GM18502 (cell line): ENCODE data around the gene SYNDIG1.
"Not testable (repeated sequence)": the region's sequence is repeated elsewhere in the genome, so short reads cannot be mapped to it uniquely, and the experiment has no call there.

Experiments
- ATAC-seq: cut with Tn5 transposase; IDR thresholded peaks from one replicate; pipeline ENCODE4 v1.9.1; 2021; ENCODE audit warnings: mild to moderate bottlenecking; ENCODE audit not compliant: unreplicated experiment, poor library complexity

Gene SYNDIG1

GRCh38 chr20:24490598-24490997, 21.2 kb downstream of the SYNDIG1 start:
- ATAC-seq, result no peak

GRCh38 chr20:24491041-24491756, 21.8 kb downstream of the SYNDIG1 start:
- no peak for ATAC-seq

DNA sequence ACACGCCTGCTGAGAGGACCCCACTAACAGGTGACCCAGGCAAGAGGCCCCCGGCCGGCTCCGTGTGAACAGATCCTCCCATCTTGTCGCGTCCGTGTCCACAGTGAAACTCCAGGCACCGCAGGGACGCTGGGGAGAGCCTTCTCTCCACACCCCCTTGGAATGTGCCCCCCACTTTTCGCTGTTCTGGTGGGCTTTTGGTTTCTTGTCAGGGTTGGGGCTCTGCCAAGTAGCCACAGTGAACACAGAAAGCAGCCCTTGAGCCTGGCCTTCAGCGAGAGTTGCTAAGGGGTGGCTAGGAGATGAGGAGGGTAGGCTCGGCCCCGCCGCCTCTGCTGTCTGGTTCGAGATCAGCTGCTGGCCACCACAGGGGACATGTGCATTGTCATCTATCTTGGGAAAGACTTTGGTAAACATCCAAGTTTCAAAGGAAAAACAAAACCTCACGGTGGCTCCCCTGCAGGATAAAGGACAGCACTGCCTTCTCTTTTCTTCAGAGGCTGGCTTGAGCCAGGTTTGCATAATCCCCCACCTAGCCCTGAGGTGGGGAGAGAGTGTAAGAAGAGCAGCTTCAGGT, 22.7 kb downstream of the SYNDIG1 start:
- ATAC-seq, result no peak

- ATAC-seq, result no peak
Measured at GRCh38 chr20:24492698-24493097, 23.3 kb downstream of the SYNDIG1 start.

DNA sequence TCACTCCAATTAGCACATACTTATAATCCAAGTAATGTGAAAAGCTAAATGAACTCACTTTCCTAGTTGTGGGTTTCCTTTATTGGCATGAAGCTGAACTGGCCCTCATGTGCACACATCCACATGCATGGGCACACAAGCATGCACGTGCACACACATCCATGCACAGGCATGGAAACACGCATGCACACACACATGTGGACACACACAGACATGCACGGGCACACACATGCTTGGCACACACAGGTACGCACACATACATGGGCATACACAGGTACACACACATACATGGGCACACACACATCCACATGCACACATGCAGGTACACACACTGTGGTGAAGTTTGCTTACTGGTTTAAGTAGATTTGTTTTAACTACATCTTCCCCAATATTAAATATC, 23.8 kb downstream of the SYNDIG1 start:
- no peak for ATAC-seq

- no peak for ATAC-seq
Measured at GRCh38 chr20:24493661-24494459, 24.4 kb downstream of the SYNDIG1 start.

DNA sequence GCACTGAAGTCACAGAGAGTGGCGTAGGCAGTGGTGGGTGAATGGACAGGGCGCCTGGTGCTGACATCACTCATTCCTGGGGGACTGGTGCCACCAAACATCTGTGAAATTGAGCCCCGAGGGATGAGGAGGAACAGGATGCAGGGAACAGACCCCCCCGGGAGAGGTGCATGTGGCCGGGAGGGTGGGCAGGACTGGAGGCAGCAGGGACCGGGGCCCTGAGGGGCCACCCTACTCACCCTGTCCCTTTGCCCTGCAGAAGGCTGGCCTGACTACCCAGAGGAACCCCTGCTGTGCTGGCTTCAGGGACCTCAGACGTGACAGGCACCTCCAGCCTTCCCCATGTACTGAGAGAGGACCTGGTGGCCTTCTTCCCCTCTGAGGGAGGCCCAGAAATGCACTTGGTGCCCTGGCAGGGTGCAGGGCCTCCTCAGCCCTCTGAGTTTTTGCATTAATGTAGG, 25.1 kb downstream of the SYNDIG1 start:
- no peak for ATAC-seq

- no peak for ATAC-seq
Measured at GRCh38 chr20:24495266-24495665, 25.8 kb downstream of the SYNDIG1 start.

DNA sequence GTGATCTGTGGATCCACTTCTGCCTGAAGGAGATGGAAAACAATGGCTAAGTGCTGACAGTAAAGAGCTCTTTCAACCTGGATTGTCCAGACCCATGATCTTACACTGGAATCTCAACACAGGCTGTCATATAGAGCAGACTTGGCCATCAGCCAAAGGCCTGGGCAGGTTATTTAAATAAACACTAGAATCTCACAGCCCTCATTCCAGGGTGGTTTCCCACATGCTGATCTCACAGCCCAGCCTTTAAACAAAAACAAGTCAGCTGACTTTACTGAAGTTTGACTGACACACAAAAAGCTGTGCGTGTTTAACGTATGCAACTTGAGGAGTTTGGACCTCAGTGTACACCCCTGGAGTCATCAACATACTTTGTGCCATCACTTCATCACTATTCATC, 28.4 kb downstream of the SYNDIG1 start:
- ATAC-seq, result no peak

DNA sequence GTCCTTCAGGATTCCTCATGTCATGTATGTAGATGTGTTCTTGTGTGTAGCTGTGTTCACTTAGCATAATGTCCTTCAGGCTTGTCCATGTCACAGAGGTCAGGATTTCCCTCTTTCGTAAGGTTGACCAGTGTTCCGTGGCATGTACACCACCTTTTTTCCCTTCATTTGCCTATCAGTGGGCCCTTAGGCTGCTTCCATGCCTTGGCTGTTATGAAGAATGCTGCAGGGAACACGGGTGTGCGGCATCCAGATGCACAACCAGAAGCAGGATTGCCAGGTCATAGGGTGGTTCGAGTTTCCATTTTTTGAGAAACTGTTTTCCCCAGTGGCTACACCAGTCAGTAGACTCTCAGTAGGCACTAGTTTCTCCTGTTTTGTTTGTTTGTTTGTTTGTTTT, 29.2 kb downstream of the SYNDIG1 start:
- no peak for ATAC-seq

- ATAC-seq, result no peak
Measured at GRCh38 chr20:24499472-24499871, 30.0 kb downstream of the SYNDIG1 start.

- no peak for ATAC-seq
Measured at GRCh38 chr20:24501764-24502556, 32.5 kb downstream of the SYNDIG1 start.

- no peak for ATAC-seq
Measured at GRCh38 chr20:24502661-24503060, 33.2 kb downstream of the SYNDIG1 start.

DNA sequence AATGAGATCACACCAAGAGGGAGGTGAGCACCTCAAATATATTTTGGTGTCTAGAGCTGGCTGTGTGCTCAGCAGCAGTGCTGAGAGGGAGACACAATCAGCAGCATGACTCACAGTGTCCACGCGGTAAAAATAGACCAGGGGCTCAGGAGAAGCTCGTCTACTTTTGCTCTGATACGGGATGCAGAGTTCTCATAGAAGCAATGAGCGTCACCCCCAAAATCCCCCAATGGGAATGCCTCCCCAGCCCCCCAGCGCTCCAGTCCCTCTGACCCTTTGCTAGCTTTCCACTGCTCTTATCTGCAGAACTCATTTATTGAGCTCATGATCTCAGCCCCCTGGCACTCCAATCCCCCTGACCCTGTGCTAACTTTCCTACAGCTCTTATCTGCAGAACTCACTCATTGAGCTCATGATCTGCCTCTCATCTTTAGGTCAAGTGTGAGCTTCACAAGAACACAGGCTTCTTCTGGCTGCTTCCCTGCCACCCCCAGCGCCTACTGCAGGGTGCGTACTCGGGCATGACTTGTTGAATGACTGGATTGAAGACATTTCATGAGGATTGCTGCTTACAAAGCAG, 34.0 kb downstream of the SYNDIG1 start:
- no peak for ATAC-seq

DNA sequence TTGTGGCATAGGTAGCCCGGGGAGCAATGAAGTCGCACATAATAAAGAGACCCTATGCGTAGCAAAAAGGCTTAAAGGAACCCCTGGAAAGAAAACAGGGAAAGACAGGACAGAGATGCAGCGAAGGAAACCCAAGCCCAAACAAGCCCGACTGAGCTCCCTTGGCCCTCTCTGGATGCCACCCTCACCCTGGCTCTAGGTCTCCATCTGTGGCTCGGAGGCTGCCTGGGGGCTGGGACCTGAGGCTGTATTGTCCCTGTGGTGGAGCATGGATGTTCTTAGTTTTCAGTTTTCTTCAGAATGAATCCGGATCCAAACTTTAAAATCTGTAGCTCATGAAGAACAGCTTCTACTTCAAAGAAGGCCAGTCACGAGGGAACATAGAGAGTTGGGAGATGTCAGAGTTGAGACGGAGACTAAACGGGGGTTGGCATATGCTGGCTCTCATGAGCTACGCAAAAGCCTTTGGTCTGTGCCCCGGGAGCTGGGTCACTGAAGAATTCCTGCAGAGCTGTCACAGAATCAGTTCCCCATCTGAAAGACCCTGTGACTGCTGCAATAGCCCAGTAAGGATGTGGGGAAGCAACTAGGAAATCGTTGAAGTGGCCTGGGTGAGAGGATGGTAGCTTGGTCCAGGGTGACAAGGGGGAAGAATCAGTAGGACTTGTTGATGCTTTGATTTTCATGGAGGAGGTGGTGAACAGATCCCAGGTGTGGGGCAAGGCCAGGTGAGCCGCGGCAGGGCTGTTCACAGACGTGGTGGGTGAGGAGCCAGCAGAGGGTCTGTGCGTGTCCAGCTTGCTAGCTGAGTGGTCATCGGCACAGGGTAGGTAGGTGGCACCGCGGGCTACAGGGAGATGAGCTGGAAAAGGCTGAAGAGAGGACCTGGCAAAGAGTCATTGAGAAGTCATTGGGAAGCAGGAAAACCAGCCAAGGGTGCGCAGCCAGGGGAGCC, 35.2 kb downstream of the SYNDIG1 start:
- no peak for ATAC-seq

- ATAC-seq, result no peak
Measured at GRCh38 chr20:24506146-24506545, 36.7 kb downstream of the SYNDIG1 start.

GRCh38 chr20:24506696-24507095, 37.3 kb downstream of the SYNDIG1 start:
- no peak for ATAC-seq

DNA sequence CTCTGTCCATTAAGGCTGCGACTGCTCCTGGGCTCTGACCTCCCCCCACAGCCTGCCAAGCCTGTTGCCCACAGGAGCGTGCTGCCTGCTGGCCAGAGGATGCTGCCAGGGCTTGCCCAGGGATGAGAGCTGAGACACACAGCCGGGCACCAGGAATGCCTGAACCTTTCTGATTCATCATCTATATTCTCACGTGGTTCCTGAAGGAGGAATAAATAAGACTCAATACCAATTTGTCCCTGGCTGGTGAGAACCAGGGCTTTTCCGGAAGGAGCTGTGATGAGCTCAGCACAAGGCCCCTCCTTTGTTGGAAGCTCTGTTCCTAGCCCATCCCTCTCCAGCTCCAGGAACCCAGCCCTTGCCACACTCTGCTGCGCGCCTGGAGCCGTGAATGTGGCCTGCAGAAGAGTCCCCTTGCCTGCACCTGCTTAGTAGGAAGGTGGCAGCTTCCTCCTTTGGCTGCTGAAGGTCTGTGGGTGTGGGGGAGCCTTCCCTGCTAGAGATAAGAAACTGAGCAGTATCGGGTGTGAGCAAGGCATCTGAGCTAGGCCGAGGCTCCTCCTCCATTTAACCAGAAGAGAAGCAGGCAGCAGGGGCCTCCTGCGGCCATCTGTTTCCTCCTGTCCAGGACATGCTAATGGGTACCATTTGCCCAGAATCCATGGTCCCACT, 37.9 kb downstream of the SYNDIG1 start:
- ATAC-seq, result no peak

GRCh38 chr20:24512441-24512840, 43.0 kb downstream of the SYNDIG1 start:
- not testable (repeated sequence) for ATAC-seq
